Keratinocyte (primary cell): Measurements from ENCODE around the gene FSIP1.

Experiments used
- CTCF ChIP-seq, 3 experiments: IDR thresholded peaks in 1 of 3; conservative IDR thresholded peaks in 1 of 3; optimal IDR thresholded peaks in 1 of 3; 2 replicates in 2 of 3; 3 replicates in 1 of 3; pipeline versions ENCODE3 to v1.5.1; 2011; ENCODE audit warnings: low read length in 3 of 3, mild to moderate bottlenecking in 3 of 3, moderate library complexity in 2 of 3, control low read depth in 1 of 3, inconsistent platforms in 1 of 3; ENCODE audit not compliant: insufficient read depth in 2 of 3; ENCODE audit errors: extremely low read depth in 1 of 3
- EZH2 ChIP-seq: IDR thresholded peaks from one replicate; pipeline ENCODE4 v1.6.1; 2012; ENCODE audit warnings: inconsistent platforms, mild to moderate bottlenecking, low read length, moderate library complexity

DNA sequence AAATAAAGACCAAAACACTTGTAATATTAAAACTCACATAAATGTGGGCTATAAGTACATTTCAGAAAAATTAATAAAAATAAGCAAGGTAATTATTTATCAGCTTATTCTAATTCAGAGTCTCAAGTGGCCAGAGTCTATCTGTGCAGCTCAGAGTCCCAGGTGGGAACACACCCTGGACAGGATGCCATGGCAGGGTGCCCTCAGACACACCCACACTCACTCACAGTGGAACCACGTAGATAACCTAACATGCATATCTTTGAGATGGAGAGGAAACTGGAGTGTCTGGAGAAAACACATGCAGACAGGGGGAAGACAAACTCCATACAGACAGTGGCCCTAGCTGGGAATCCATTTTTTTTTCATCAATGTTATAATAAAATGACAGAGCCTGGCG, 37.2 kb downstream of the FSIP1 start:
- no peak for TF ChIP-seq CTCF (optimal IDR thresholded peaks at IDR 0.05 in 1 of 3, IDR thresholded peaks at IDR 0.05 in 1 of 3, conservative IDR thresholded peaks at IDR 0.05 in 1 of 3; ENCODE audit: extremely low read depth in 1 of 3, insufficient read depth in 2 of 3, low read length in 3 of 3)
- no peak for TF ChIP-seq EZH2
